Esophagus muscularis mucosa (tissue), 3 donors: ENCODE data around the gene MON2.

Experiments used
- POLR2A ChIP-seq: fragments of 450-650 bp; IDR thresholded peaks from one replicate; pipeline ENCODE4 v1.6.1; 2017; ENCODE audit warnings: antibody characterized with exemption, moderate library complexity, mild to moderate bottlenecking, low read depth
- TF ChIP-seq, protein P1 (sequence below), 3 experiments: fragments of 200-600 bp in 2 of 3; fragments of 450-650 bp in 1 of 3; sonication (generic) in 2 of 3; IDR thresholded peaks; one replicate each; pipeline ENCODE4 v1.5.1; 2017 to 2019; ENCODE audit warnings: antibody characterized with exemption in 3 of 3, mild to moderate bottlenecking in 2 of 3, moderate library complexity in 1 of 3

DNA sequence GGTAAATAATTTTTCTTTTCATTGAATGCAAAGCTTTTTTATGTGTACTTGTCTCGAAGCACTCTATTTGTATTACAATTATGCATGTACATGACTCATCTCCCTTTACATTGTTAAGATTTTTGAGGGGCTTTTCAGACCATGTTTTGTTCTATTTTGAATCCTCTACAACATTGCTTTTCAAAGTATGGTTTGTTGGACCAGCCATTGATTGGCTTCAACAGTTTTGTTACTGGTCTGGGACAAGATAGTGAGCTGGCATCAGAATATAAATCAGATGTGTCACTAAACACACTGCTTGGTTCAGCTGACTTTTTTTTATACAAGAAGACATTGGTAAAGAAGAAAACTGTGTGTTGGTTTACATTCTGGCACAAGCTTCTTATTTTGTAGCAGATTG is 122.3 kb downstream of the MON2 start:
- TF ChIP-seq, protein P1, sequence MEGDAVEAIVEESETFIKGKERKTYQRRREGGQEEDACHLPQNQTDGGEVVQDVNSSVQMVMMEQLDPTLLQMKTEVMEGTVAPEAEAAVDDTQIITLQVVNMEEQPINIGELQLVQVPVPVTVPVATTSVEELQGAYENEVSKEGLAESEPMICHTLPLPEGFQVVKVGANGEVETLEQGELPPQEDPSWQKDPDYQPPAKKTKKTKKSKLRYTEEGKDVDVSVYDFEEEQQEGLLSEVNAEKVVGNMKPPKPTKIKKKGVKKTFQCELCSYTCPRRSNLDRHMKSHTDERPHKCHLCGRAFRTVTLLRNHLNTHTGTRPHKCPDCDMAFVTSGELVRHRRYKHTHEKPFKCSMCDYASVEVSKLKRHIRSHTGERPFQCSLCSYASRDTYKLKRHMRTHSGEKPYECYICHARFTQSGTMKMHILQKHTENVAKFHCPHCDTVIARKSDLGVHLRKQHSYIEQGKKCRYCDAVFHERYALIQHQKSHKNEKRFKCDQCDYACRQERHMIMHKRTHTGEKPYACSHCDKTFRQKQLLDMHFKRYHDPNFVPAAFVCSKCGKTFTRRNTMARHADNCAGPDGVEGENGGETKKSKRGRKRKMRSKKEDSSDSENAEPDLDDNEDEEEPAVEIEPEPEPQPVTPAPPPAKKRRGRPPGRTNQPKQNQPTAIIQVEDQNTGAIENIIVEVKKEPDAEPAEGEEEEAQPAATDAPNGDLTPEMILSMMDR (IDR thresholded peaks at IDR 0.05), result no peak
- TF ChIP-seq POLR2A, result no peak
